ENCODE results near the gene FBXW5.
A peak's percentile ranks its signal among the peaks of the same experiment; 100 is the strongest.

Gene FBXW5

GRCh38 chr9:136949817-136950655 lies 5.5 kb upstream of the FBXW5 start:
- Mint-ChIP-seq H3K4me3 (peak overlapping the region; percentile 80), H3K36me3 (ENCODE audit: low read depth) (no peaks in the 10 kb centered on the region), H3K4me1 (ENCODE audit: low read depth) (peaks cover 3% of the 10 kb centered on the region), H3K27me3 (no peaks in the 10 kb centered on the region), H3K9me3 (no peaks in the 10 kb centered on the region), H3K27ac (peak overlapping the region; percentile 79)

GRCh38 chr9:136949239-136949816 lies 4.8 kb upstream of the FBXW5 start:
- H3K27me3 Mint-ChIP-seq = no peaks in the 10 kb centered on the region
- H3K4me3 Mint-ChIP-seq = peak overlapping the region; percentile 80
- peak overlapping the region; percentile 75 for H3K27ac Mint-ChIP-seq
- H3K9me3 Mint-ChIP-seq = no peaks in the 10 kb centered on the region
- no peaks in the 10 kb centered on the region for H3K36me3 Mint-ChIP-seq (ENCODE audit: low read depth)
- H3K4me1 Mint-ChIP-seq (ENCODE audit: low read depth) = peaks cover 7% of the 10 kb centered on the region

GRCh38 chr9:136947955-136948510 lies 3.5 kb upstream of the FBXW5 start:
- Mint-ChIP-seq H3K27ac (no peak overlapping the region), H3K27me3 (no peaks in the 10 kb centered on the region), H3K4me3 (peak overlapping the region; percentile 40), H3K9me3 (no peaks in the 10 kb centered on the region), H3K36me3 (ENCODE audit: low read depth) (no peaks in the 10 kb centered on the region), H3K4me1 (ENCODE audit: low read depth) (peaks cover 7% of the 10 kb centered on the region)

GRCh38 chr9:136947028-136947891 lies 2.7 kb upstream of the FBXW5 start:
- H3K27ac Mint-ChIP-seq = no peak overlapping the region
- no peak overlapping the region for H3K4me3 Mint-ChIP-seq
- H3K27me3 Mint-ChIP-seq = no peaks in the 10 kb centered on the region

GRCh38 chr9:136946228-136947027 lies 1.9 kb upstream of the FBXW5 start:
- peaks cover 13% of the 10 kb centered on the region for H3K4me1 Mint-ChIP-seq (ENCODE audit: low read depth)
- H3K27me3 Mint-ChIP-seq = no peaks in the 10 kb centered on the region
- H3K36me3 Mint-ChIP-seq (ENCODE audit: low read depth) = peaks cover 5% of the 10 kb centered on the region
- H3K9me3 Mint-ChIP-seq = no peaks in the 10 kb centered on the region
- no peak overlapping the region for H3K4me3 Mint-ChIP-seq
- no peak overlapping the region for H3K27ac Mint-ChIP-seq

More at GRCh38 chr9:136947028-136947891, 2.7 kb upstream of the FBXW5 start:
- Mint-ChIP-seq H3K36me3 (ENCODE audit: low read depth) (no peaks in the 10 kb centered on the region), H3K9me3 (no peaks in the 10 kb centered on the region), H3K4me1 (ENCODE audit: low read depth) (peaks cover 13% of the 10 kb centered on the region)

GRCh38 chr9:136945333-136946227 lies 1.0 kb upstream of the FBXW5 start:
- Mint-ChIP-seq H3K27me3 (no peaks in the 10 kb centered on the region), H3K9me3 (no peaks in the 10 kb centered on the region), H3K4me1 (ENCODE audit: low read depth) (peaks cover 13% of the 10 kb centered on the region), H3K27ac (no peak overlapping the region), H3K4me3 (no peak overlapping the region), H3K36me3 (ENCODE audit: low read depth) (peaks cover 9% of the 10 kb centered on the region)

- Mint-ChIP-seq H3K27me3 (no peaks in the 10 kb centered on the region), H3K27ac (peak overlapping the region; percentile 80), H3K36me3 (ENCODE audit: low read depth) (peaks cover 11% of the 10 kb centered on the region), H3K4me3 (peak overlapping the region; percentile 82), H3K4me1 (ENCODE audit: low read depth) (peaks cover 9% of the 10 kb centered on the region), H3K9me3 (no peaks in the 10 kb centered on the region)
These were observed 373 bp downstream of the FBXW5 start for GRCh38 chr9:136944212-136944518.

- peak overlapping the region; percentile 80 for H3K27ac Mint-ChIP-seq
- peak overlapping the region; percentile 82 for H3K4me3 Mint-ChIP-seq
- H3K9me3 Mint-ChIP-seq = no peaks in the 10 kb centered on the region
- H3K4me1 Mint-ChIP-seq (ENCODE audit: low read depth) = peaks cover 9% of the 10 kb centered on the region
- peaks cover 17% of the 10 kb centered on the region for H3K36me3 Mint-ChIP-seq (ENCODE audit: low read depth)
- H3K27me3 Mint-ChIP-seq = no peaks in the 10 kb centered on the region
These were observed 987 bp downstream of the FBXW5 start for GRCh38 chr9:136943291-136944211.

GRCh38 chr9:136942881-136943230 lies 1.7 kb downstream of the FBXW5 start:
- H3K36me3 Mint-ChIP-seq (ENCODE audit: low read depth) = peaks cover 19% of the 10 kb centered on the region
- H3K4me1 Mint-ChIP-seq (ENCODE audit: low read depth) = peaks cover 9% of the 10 kb centered on the region
- peak overlapping the region; percentile 20 for H3K4me3 Mint-ChIP-seq
- no peaks in the 10 kb centered on the region for H3K27me3 Mint-ChIP-seq
- no peaks in the 10 kb centered on the region for H3K9me3 Mint-ChIP-seq
- no peak overlapping the region for H3K27ac Mint-ChIP-seq

GRCh38 chr9:136942112-136942880 lies 2.2 kb downstream of the FBXW5 start:
- Mint-ChIP-seq H3K27ac (no peak overlapping the region), H3K9me3 (no peaks in the 10 kb centered on the region), H3K36me3 (ENCODE audit: low read depth) (peaks cover 21% of the 10 kb centered on the region), H3K27me3 (no peaks in the 10 kb centered on the region), H3K4me3 (peak overlapping the region; percentile 20), H3K4me1 (ENCODE audit: low read depth) (peaks cover 9% of the 10 kb centered on the region)

- Mint-ChIP-seq H3K27me3 (no peaks in the 10 kb centered on the region), H3K27ac (no peak overlapping the region), H3K36me3 (ENCODE audit: low read depth) (peaks cover 23% of the 10 kb centered on the region), H3K4me3 (no peak overlapping the region), H3K4me1 (ENCODE audit: low read depth) (peaks cover 9% of the 10 kb centered on the region), H3K9me3 (no peaks in the 10 kb centered on the region)
These were observed 3.1 kb downstream of the FBXW5 start for GRCh38 chr9:136941231-136942111.
